ENCODE data around the gene SKAP1.

GRCh38 chr17:48413613-48414405, 16.2 kb downstream of the SKAP1 start:
- no peak for TF ChIP-seq CTCF (IDR thresholded peaks at IDR 0.05)
- TF ChIP-seq ZFX (IDR thresholded peaks at IDR 0.05; ENCODE audit: borderline replicate concordance), result no peak
